HG03135 (cell line): Measurements from ENCODE around the gene MEIS2.

ENCODE experiments used
- ATAC-seq: cut with Tn5 transposase; IDR thresholded peaks from one replicate; pipeline ENCODE4 v1.9.1; 2021; ENCODE audit warnings: mild to moderate bottlenecking, moderate library complexity; ENCODE audit not compliant: unreplicated experiment

The MEIS2 gene

GRCh38 chr15:37098468-37099318 is 1.7 kb downstream of the MEIS2 start:
- ATAC-seq = no peak

- ATAC-seq = no peak
Observed at GRCh38 chr15:37097144-37097919, 3.0 kb downstream of the MEIS2 start.

GRCh38 chr15:37096558-37097143 is 3.7 kb downstream of the MEIS2 start:
- no peak for ATAC-seq

- no peak for ATAC-seq
Observed at GRCh38 chr15:37095770-37096557, 4.4 kb downstream of the MEIS2 start.

GRCh38 chr15:37094915-37095711 is 5.2 kb downstream of the MEIS2 start:
- no peak for ATAC-seq

- ATAC-seq = no peak
Observed at GRCh38 chr15:37094333-37094914, 5.9 kb downstream of the MEIS2 start.

GRCh38 chr15:37093480-37094332 is 6.6 kb downstream of the MEIS2 start:
- ATAC-seq = no peak

GRCh38 chr15:37090543-37091175 is 9.7 kb downstream of the MEIS2 start:
- ATAC-seq = no peak

GRCh38 chr15:37088436-37088835 is 11.9 kb downstream of the MEIS2 start:
- ATAC-seq = no peak

- ATAC-seq = no peak
Observed at GRCh38 chr15:37087131-37087588, 13.2 kb downstream of the MEIS2 start.

GRCh38 chr15:37086521-37086920 is 13.8 kb downstream of the MEIS2 start:
- no peak for ATAC-seq

GRCh38 chr15:37086120-37086519 is 14.2 kb downstream of the MEIS2 start:
- ATAC-seq = no peak

- no peak for ATAC-seq
Observed at GRCh38 chr15:37084602-37085001, 15.7 kb downstream of the MEIS2 start.

GRCh38 chr15:37083610-37084009 is 16.7 kb downstream of the MEIS2 start:
- no peak for ATAC-seq

- ATAC-seq = no peak
Observed at GRCh38 chr15:37081983-37082382, 18.4 kb downstream of the MEIS2 start.

- ATAC-seq = no peak
Observed at GRCh38 chr15:37080261-37080921, 20.0 kb downstream of the MEIS2 start.

- no peak for ATAC-seq
Observed at GRCh38 chr15:37079726-37080125, 20.6 kb downstream of the MEIS2 start.

- no peak for ATAC-seq
Observed at GRCh38 chr15:37078566-37078965, 21.8 kb downstream of the MEIS2 start.
